SJSA1 (cell line): ENCODE results near the gene SLC66A3. TPM values are rescaled to one million over a fixed set of nuclear protein-coding genes. Genes with fewer than 3 reads are reported as not detected.
A peak's percentile ranks its signal among the peaks of the same experiment; 100 is the strongest.

ENCODE experiments used
- DNase-seq, 2 experiments: peaks; one replicate each; pipeline ENCODE4 v3.0.0-alpha.2; 2015 to 2020; ENCODE audit warnings: low spot score in 2 of 2, low read depth in 1 of 2
- H3K27ac ChIP-seq: fragments of 250-450 bp; sonication (Bioruptor Pico); 2 replicates; pipeline ENCODE4 v1.5.1; 2020; ENCODE audit warnings: mild to moderate bottlenecking, moderate library complexity
- H3K27me3 ChIP-seq: fragments of 250-450 bp; sonication (Bioruptor Pico); replicated peaks from 2 replicates; pipeline ENCODE4 v1.5.1; 2020; ENCODE audit warnings: mild to moderate bottlenecking, moderate library complexity
- H3K36me3 ChIP-seq: fragments of 250-450 bp; sonication (Bioruptor Pico); 2 replicates; pipeline ENCODE4 v1.5.1; 2020; ENCODE audit warnings: mild to moderate bottlenecking
- H3K4me1 ChIP-seq: fragments of 250-450 bp; sonication (Bioruptor Pico); replicated peaks from 2 replicates; pipeline ENCODE4 v1.6.1; 2021; ENCODE audit warnings: mild to moderate bottlenecking
- H3K4me3 ChIP-seq: fragments of 250-450 bp; sonication (Bioruptor Pico); 2 replicates; pipeline ENCODE4 v1.5.1; 2020; ENCODE audit warnings: mild to moderate bottlenecking
- H3K9me3 ChIP-seq: fragments of 250-450 bp; sonication (Bioruptor Pico); replicated peaks from 2 replicates; pipeline ENCODE4 v1.5.1; 2020; ENCODE audit warnings: mild to moderate bottlenecking
- total RNA-seq: library from RNA; depleted of rRNA; stranded (reverse); fragments of >200 nt; shearing (Covaris generic); gene quantifications from 2 replicates; pipeline ENCODE4 v1.2.3, GENCODE V29; 2014; rRNA removed

Gene SLC66A3
- 34.7 and 35.7 TPM in 2 replicates for total RNA-seq

- H3K4me3 ChIP-seq, result peak within 1 kb of the TSS; percentile 85
- DNase-seq, result peak in 1 of 2 experiments; percentile 90
- peaks cover 3% of the 10 kb centered on the region; the same call in 1 of the 2 replicates for H3K36me3 ChIP-seq
- H3K4me1 ChIP-seq, result peaks cover 17% of the 10 kb centered on the region
- no peaks in the 10 kb centered on the region for H3K27me3 ChIP-seq
- H3K9me3 ChIP-seq, result 0 out of 2 replicates have a peak, but pooled peaks cover 2% of the 10 kb centered on the region
- H3K27ac ChIP-seq, result peak within 1 kb of the TSS; percentile 76
Measured at GRCh38 chr2:11155381-11156035, at the start of gene SLC66A3. TSS of gene SLC66A3 (plus strand) at chr2:11155467. CDS start at chr2:11155547, 80 bp downstream.

- no peak for DNase-seq
- 0 out of 2 replicates have a peak, but pooled peaks cover 3% of the 10 kb centered on the region for H3K27me3 ChIP-seq
- no peak overlapping the region for H3K4me3 ChIP-seq
- H3K36me3 ChIP-seq, result no peaks in the 10 kb centered on the region
- H3K4me1 ChIP-seq, result no peaks in the 10 kb centered on the region
- H3K9me3 ChIP-seq, result no peaks in the 10 kb centered on the region
- no peak overlapping the region for H3K27ac ChIP-seq
Measured at GRCh38 chr2:11109002-11109401, 46.3 kb upstream of the SLC66A3 start.

GRCh38 chr2:11112870-11113428 is 42.3 kb upstream of the SLC66A3 start:
- Histone ChIP-seq H3K36me3 (no peaks in the 10 kb centered on the region), H3K9me3 (no peaks in the 10 kb centered on the region), H3K27ac (no peak overlapping the region), H3K4me1 (no peaks in the 10 kb centered on the region), H3K27me3 (peaks cover 3% of the 10 kb centered on the region; the same call in 1 of the 2 replicates), H3K4me3 (no peak overlapping the region)
- DNase-seq, result no peak

- Histone ChIP-seq H3K27ac (no peak overlapping the region), H3K36me3 (no peaks in the 10 kb centered on the region)
- DNase-seq, result no peak
Measured at GRCh38 chr2:11117776-11118175, 37.5 kb upstream of the SLC66A3 start.

GRCh38 chr2:11118761-11119160 is 36.5 kb upstream of the SLC66A3 start:
- Histone ChIP-seq H3K36me3 (no peaks in the 10 kb centered on the region), H3K27ac (no peak overlapping the region), H3K4me3 (no peak overlapping the region), H3K9me3 (no peaks in the 10 kb centered on the region), H3K27me3 (no peaks in the 10 kb centered on the region; the same call in 1 of the 2 replicates), H3K4me1 (no peaks in the 10 kb centered on the region)
- DNase-seq, result no peak

More at GRCh38 chr2:11117776-11118175, 37.5 kb upstream of the SLC66A3 start:
- H3K4me1 ChIP-seq, result no peaks in the 10 kb centered on the region
- H3K27me3 ChIP-seq, result no peaks in the 10 kb centered on the region; the same call in 1 of the 2 replicates
- no peak overlapping the region for H3K4me3 ChIP-seq
- no peaks in the 10 kb centered on the region for H3K9me3 ChIP-seq

GRCh38 chr2:11121099-11121822 is 34.0 kb upstream of the SLC66A3 start:
- Histone ChIP-seq H3K27me3 (no peaks in the 10 kb centered on the region; the same call in 1 of the 2 replicates), H3K36me3 (no peaks in the 10 kb centered on the region)
- DNase-seq, result no peak

GRCh38 chr2:11121823-11122155 is 33.5 kb upstream of the SLC66A3 start:
- Histone ChIP-seq H3K27me3 (no peaks in the 10 kb centered on the region; the same call in 1 of the 2 replicates), H3K4me1 (no peaks in the 10 kb centered on the region), H3K4me3 (no peak overlapping the region)

More at GRCh38 chr2:11121099-11121822, 34.0 kb upstream of the SLC66A3 start:
- Histone ChIP-seq H3K4me1 (no peaks in the 10 kb centered on the region), H3K27ac (no peak overlapping the region), H3K4me3 (no peak overlapping the region), H3K9me3 (no peaks in the 10 kb centered on the region)

GRCh38 chr2:11122380-11122779 is 32.9 kb upstream of the SLC66A3 start:
- no peak overlapping the region for H3K27ac ChIP-seq
- DNase-seq, result no peak
- no peaks in the 10 kb centered on the region for H3K4me1 ChIP-seq
- no peaks in the 10 kb centered on the region for H3K9me3 ChIP-seq
- no peak overlapping the region for H3K4me3 ChIP-seq
- H3K36me3 ChIP-seq, result no peaks in the 10 kb centered on the region
- H3K27me3 ChIP-seq, result no peaks in the 10 kb centered on the region; the same call in 1 of the 2 replicates

More at GRCh38 chr2:11121823-11122155, 33.5 kb upstream of the SLC66A3 start:
- no peak for DNase-seq
- H3K36me3 ChIP-seq, result no peaks in the 10 kb centered on the region
- no peak overlapping the region for H3K27ac ChIP-seq
- H3K9me3 ChIP-seq, result no peaks in the 10 kb centered on the region

- no peak overlapping the region for H3K27ac ChIP-seq
- no peak overlapping the region for H3K4me3 ChIP-seq
- no peaks in the 10 kb centered on the region for H3K27me3 ChIP-seq
- DNase-seq, result no peak
- no peaks in the 10 kb centered on the region for H3K9me3 ChIP-seq
- H3K4me1 ChIP-seq, result peaks cover 3% of the 10 kb centered on the region
- H3K36me3 ChIP-seq, result no peaks in the 10 kb centered on the region
Measured at GRCh38 chr2:11123001-11123809, 32.1 kb upstream of the SLC66A3 start.

GRCh38 chr2:11123856-11124759 is 31.2 kb upstream of the SLC66A3 start:
- H3K9me3 ChIP-seq, result no peaks in the 10 kb centered on the region
- H3K4me1 ChIP-seq, result peaks cover 9% of the 10 kb centered on the region
- H3K36me3 ChIP-seq, result no peaks in the 10 kb centered on the region
- peak; percentile 29 to 60 for DNase-seq
- H3K27me3 ChIP-seq, result no peaks in the 10 kb centered on the region
- H3K4me3 ChIP-seq, result no peak overlapping the region
- H3K27ac ChIP-seq, result no peak overlapping the region

- no peaks in the 10 kb centered on the region for H3K36me3 ChIP-seq
- no peak for DNase-seq
- H3K27ac ChIP-seq, result no peak overlapping the region
- no peaks in the 10 kb centered on the region for H3K27me3 ChIP-seq
- H3K4me3 ChIP-seq, result no peak overlapping the region
- no peaks in the 10 kb centered on the region for H3K9me3 ChIP-seq
- H3K4me1 ChIP-seq, result peaks cover 9% of the 10 kb centered on the region
Measured at GRCh38 chr2:11124760-11125068, 30.6 kb upstream of the SLC66A3 start.

- Histone ChIP-seq H3K4me1 (peaks cover 14% of the 10 kb centered on the region), H3K9me3 (no peaks in the 10 kb centered on the region), H3K27ac (no peak overlapping the region), H3K27me3 (no peaks in the 10 kb centered on the region), H3K4me3 (no peak overlapping the region), H3K36me3 (no peaks in the 10 kb centered on the region)
- no peak for DNase-seq
Measured at GRCh38 chr2:11127761-11128160, 27.5 kb upstream of the SLC66A3 start.
